ENCODE data around the gene MACO1. TPM values are rescaled to one million over a fixed set of nuclear protein-coding genes. Genes with fewer than 3 reads are reported as not detected.

Gene MACO1
- total RNA-seq, 1 experiment from 2014 or later, result 17.4 TPM

DNA sequence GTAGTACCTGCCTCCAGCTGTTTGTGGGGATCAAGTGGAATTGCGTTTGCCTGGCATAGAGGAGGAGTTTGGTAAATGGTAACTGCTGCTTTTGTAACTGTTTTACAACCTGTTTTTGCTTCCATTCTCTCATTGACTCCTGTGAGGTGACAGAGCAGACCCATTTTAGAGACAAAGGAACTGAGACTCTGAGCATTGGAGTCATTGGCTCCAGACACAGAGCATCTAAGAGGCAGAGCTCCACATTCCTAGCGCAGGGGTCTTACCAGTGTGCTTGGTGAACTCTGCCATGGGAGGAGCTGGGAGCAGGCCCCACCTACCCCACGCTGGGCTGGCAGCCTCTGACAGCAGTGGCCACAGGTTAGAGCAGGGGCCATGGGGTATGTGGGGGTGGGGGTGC lies 115.1 kb downstream of the MACO1 start:
- TF ChIP-seq, protein P1, sequence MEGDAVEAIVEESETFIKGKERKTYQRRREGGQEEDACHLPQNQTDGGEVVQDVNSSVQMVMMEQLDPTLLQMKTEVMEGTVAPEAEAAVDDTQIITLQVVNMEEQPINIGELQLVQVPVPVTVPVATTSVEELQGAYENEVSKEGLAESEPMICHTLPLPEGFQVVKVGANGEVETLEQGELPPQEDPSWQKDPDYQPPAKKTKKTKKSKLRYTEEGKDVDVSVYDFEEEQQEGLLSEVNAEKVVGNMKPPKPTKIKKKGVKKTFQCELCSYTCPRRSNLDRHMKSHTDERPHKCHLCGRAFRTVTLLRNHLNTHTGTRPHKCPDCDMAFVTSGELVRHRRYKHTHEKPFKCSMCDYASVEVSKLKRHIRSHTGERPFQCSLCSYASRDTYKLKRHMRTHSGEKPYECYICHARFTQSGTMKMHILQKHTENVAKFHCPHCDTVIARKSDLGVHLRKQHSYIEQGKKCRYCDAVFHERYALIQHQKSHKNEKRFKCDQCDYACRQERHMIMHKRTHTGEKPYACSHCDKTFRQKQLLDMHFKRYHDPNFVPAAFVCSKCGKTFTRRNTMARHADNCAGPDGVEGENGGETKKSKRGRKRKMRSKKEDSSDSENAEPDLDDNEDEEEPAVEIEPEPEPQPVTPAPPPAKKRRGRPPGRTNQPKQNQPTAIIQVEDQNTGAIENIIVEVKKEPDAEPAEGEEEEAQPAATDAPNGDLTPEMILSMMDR (IDR thresholded peaks at IDR 0.05; ENCODE audit: unreplicated experiment), result no peak
- ChIA-PET CTCF (no interaction called here), POLR2A (no interaction called here)
- no peaks in the 10 kb centered on the region for H3K36me3 Mint-ChIP-seq (ENCODE audit: insufficient read depth, unreplicated experiment)
- no peaks in the 10 kb centered on the region for H3K27me3 Mint-ChIP-seq (ENCODE audit: insufficient read depth, unreplicated experiment)
- peaks cover 29% of the 10 kb centered on the region for H3K4me1 Mint-ChIP-seq (ENCODE audit: insufficient read depth, unreplicated experiment)
- peak overlapping the region; percentile 73 for H3K4me3 Mint-ChIP-seq (ENCODE audit: unreplicated experiment)
- no peak overlapping the region for H3K27ac Mint-ChIP-seq (ENCODE audit: low read depth, unreplicated experiment)
- no peaks in the 10 kb centered on the region for H3K9me3 Mint-ChIP-seq (ENCODE audit: unreplicated experiment)
- BruUV-seq (replicated peaks), result no TSS peak
- DNase-seq (ENCODE audit: unreplicated experiment), result no peak
- intact Hi-C loops (cut with micrococcal nuclease), result no loop called here

DNA sequence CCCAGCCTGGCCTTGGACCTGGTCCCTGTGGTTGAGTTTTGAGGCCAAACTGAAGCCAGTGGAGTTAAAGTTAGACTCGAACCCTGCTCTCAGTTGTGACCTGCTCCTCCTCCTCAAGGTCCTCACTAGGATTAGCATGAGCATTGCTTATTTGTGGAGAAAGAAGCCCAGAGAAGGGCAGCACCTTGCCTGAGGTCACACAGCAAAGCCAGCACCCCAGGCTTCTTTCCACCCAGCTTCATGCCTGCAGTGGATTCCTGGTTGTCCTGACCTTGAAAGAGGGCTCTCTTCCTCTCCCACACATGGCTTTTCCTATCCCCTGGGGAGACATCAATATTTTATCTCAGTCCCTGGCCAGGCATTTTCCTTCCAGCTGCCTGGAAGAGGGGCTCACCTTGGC lies 115.5 kb downstream of the MACO1 start:
- Mint-ChIP-seq H3K4me3 (ENCODE audit: unreplicated experiment) (no peak overlapping the region), H3K4me1 (ENCODE audit: insufficient read depth, unreplicated experiment) (peaks cover 31% of the 10 kb centered on the region), H3K27ac (ENCODE audit: low read depth, unreplicated experiment) (no peak overlapping the region), H3K9me3 (ENCODE audit: unreplicated experiment) (no peaks in the 10 kb centered on the region), H3K27me3 (ENCODE audit: insufficient read depth, unreplicated experiment) (no peaks in the 10 kb centered on the region), H3K36me3 (ENCODE audit: insufficient read depth, unreplicated experiment) (no peaks in the 10 kb centered on the region)
- BruUV-seq (replicated peaks), result no TSS peak
- POLR2A ChIA-PET, result interaction anchor here (1.3 kb wide), 1 partner anchor 20 kb away, joined by 3 read pairs; no protein-coding TSS in a partner anchor
- TF ChIP-seq, protein P1 (IDR thresholded peaks at IDR 0.05; ENCODE audit: unreplicated experiment), result no peak
- intact Hi-C loops (cut with micrococcal nuclease), result no loop called here
- no peak for DNase-seq (ENCODE audit: unreplicated experiment)
- CTCF ChIA-PET, result interaction anchor here (0.9 kb wide), 1 partner anchor 26 kb away, joined by 4 read pairs; no protein-coding TSS in a partner anchor

GRCh38 chr1:25548601-25549000 lies 117.9 kb downstream of the MACO1 start:
- Mint-ChIP-seq H3K4me3 (ENCODE audit: unreplicated experiment) (no peak overlapping the region), H3K9me3 (ENCODE audit: unreplicated experiment) (no peaks in the 10 kb centered on the region), H3K27ac (ENCODE audit: low read depth, unreplicated experiment) (no peak overlapping the region), H3K36me3 (ENCODE audit: insufficient read depth, unreplicated experiment) (peaks cover 2% of the 10 kb centered on the region), H3K4me1 (ENCODE audit: insufficient read depth, unreplicated experiment) (peaks cover 31% of the 10 kb centered on the region), H3K27me3 (ENCODE audit: insufficient read depth, unreplicated experiment) (no peaks in the 10 kb centered on the region)
- CTCF ChIA-PET, result interaction anchor here (0.9 to 3.1 kb wide), 3 partner anchors 24 to 223 kb away, joined by 3 to 14 read pairs (median 11); no protein-coding TSS in a partner anchor
- POLR2A ChIA-PET, result interaction anchor here (1.2 kb wide), 1 partner anchor 118 kb away, joined by 3 read pairs; no protein-coding TSS in a partner anchor
- no TSS peak for BruUV-seq (replicated peaks)
- TF ChIP-seq, protein P1 (IDR thresholded peaks at IDR 0.05; ENCODE audit: unreplicated experiment), result no peak
- no peak for DNase-seq (ENCODE audit: unreplicated experiment)
- intact Hi-C loops (cut with micrococcal nuclease), result no loop called here

- TF ChIP-seq, protein P1 (IDR thresholded peaks at IDR 0.05; ENCODE audit: unreplicated experiment), result no peak
- no peak overlapping the region for H3K4me3 Mint-ChIP-seq (ENCODE audit: unreplicated experiment)
- ChIA-PET CTCF (interaction anchor here (0.6 to 3.1 kb wide), 7 partner anchors 15 to 222 kb away, joined by 3 to 14 read pairs (median 3); no protein-coding TSS in a partner anchor), POLR2A (interaction anchor here (0.6 to 1.2 kb wide), 2 partner anchors 119 to 269 kb away, joined by 3 read pairs; no protein-coding TSS in a partner anchor)
- H3K4me1 Mint-ChIP-seq (ENCODE audit: insufficient read depth, unreplicated experiment), result peaks cover 31% of the 10 kb centered on the region
- H3K27me3 Mint-ChIP-seq (ENCODE audit: insufficient read depth, unreplicated experiment), result no peaks in the 10 kb centered on the region
- H3K36me3 Mint-ChIP-seq (ENCODE audit: insufficient read depth, unreplicated experiment), result peaks cover 6% of the 10 kb centered on the region
- peak overlapping the region; percentile 65 for H3K27ac Mint-ChIP-seq (ENCODE audit: low read depth, unreplicated experiment)
- DNase-seq (ENCODE audit: unreplicated experiment), result peak; percentile 78
- no TSS peak for BruUV-seq (replicated peaks)
- no peaks in the 10 kb centered on the region for H3K9me3 Mint-ChIP-seq (ENCODE audit: unreplicated experiment)
- intact Hi-C loops (cut with micrococcal nuclease), result no loop called here
These were observed 118.8 kb downstream of the MACO1 start for GRCh38 chr1:25549273-25550154.
